NCI-H524 treated with DMSO at 0.1 percent for 48 hours (cell line): ENCODE data around the gene CORO6.
"Not testable (repeated sequence)": the region's sequence is repeated elsewhere in the genome, so short reads cannot be mapped to it uniquely, and the experiment has no call there.

Source experiments
- DNase-seq: peaks from one replicate; lab custom pipeline; 2025; lab: John Stamatoyannopoulos, UW

CORO6 gene

GRCh38 chr17:29622337-29623282, at the start of gene CORO6:
TSS of gene CORO6 (minus strand) at chr17:29622912. CDS start at chr17:29621421, 1,491 bp downstream.
- DNase-seq: no peak

GRCh38 chr17:29671661-29672060, 48.9 kb upstream of the CORO6 start:
- no peak for DNase-seq

- no peak for DNase-seq
These were observed 46.6 kb upstream of the CORO6 start for GRCh38 chr17:29669266-29669665.

- no peak for DNase-seq
These were observed 45.3 kb upstream of the CORO6 start for GRCh38 chr17:29667969-29668368.

GRCh38 chr17:29665481-29665810, 42.7 kb upstream of the CORO6 start:
- DNase-seq: no peak

GRCh38 chr17:29664743-29665480, 42.2 kb upstream of the CORO6 start:
- no peak for DNase-seq

- DNase-seq: no peak
These were observed 40.4 kb upstream of the CORO6 start for GRCh38 chr17:29663155-29663554.

- DNase-seq: peak; percentile 47
These were observed 38.5 kb upstream of the CORO6 start for GRCh38 chr17:29661213-29661612.

- DNase-seq: no peak
These were observed 36.4 kb upstream of the CORO6 start for GRCh38 chr17:29659155-29659554.

GRCh38 chr17:29655323-29655722, 32.6 kb upstream of the CORO6 start:
- no peak for DNase-seq

- DNase-seq: no peak
These were observed 31.4 kb upstream of the CORO6 start for GRCh38 chr17:29653995-29654714.

GRCh38 chr17:29652976-29653375, 30.3 kb upstream of the CORO6 start:
- no peak for DNase-seq

- not testable (repeated sequence) for DNase-seq
These were observed 29.2 kb upstream of the CORO6 start for GRCh38 chr17:29651913-29652312.

GRCh38 chr17:29650396-29650795, 27.7 kb upstream of the CORO6 start:
- DNase-seq: no peak

- DNase-seq: no peak
These were observed 26.6 kb upstream of the CORO6 start for GRCh38 chr17:29649359-29649758.

- no peak for DNase-seq
These were observed 25.3 kb upstream of the CORO6 start for GRCh38 chr17:29648005-29648404.

GRCh38 chr17:29645515-29646051, 22.9 kb upstream of the CORO6 start:
- DNase-seq: no peak

- peak; percentile 68 for DNase-seq
These were observed 21.1 kb upstream of the CORO6 start for GRCh38 chr17:29643817-29644160.

GRCh38 chr17:29642171-29642611, 19.5 kb upstream of the CORO6 start:
- peak; percentile 81 for DNase-seq

- no peak for DNase-seq
These were observed 18.4 kb upstream of the CORO6 start for GRCh38 chr17:29640981-29641642.

GRCh38 chr17:29640413-29640812, 17.7 kb upstream of the CORO6 start:
- DNase-seq: no peak

- no peak for DNase-seq
These were observed 11.2 kb upstream of the CORO6 start for GRCh38 chr17:29633886-29634285.
